ENCODE measurements around the gene ACTG2. TPM values are rescaled to one million over a fixed set of nuclear protein-coding genes. Genes with fewer than 3 reads are reported as not detected.
"Not testable (repeated sequence)": the region's sequence is repeated elsewhere in the genome, so short reads cannot be mapped to it uniquely, and the experiment has no call there.

Gene ACTG2
- polyA plus RNA-seq, 3 donors = not detected

GRCh38 chr2:73903313-73903712 lies 10.5 kb downstream of the ACTG2 start:
- Mint-ChIP-seq H3K4me3 (no peak overlapping the region), H3K9me3 (no peaks in the 10 kb centered on the region), H3K27me3 (ENCODE audit: low read depth in 3 of 3) (peaks cover 1 to 5% (median 1%) of the 10 kb centered on the region in 3 donors), H3K36me3 (no peaks in the 10 kb centered on the region), H3K27ac (no peak overlapping the region), H3K4me1 (peaks cover 15% of the 10 kb centered on the region)
- H3K36me3 ChIP-seq (replicated peaks in 1 of 2; ENCODE audit: control insufficient read depth in 1 of 2, insufficient read depth in 2 of 2, low read length in 2 of 2) = no peaks in the 10 kb centered on the region
- no peak overlapping the region for H2AFZ ChIP-seq (ENCODE audit: insufficient read depth, low read depth, low read length, poor library complexity, severe bottlenecking)
- WGBS (ENCODE audit: insufficient coverage) = no CpG with 5 or more reads among the region's 4 CpGs
- H3K9me3 ChIP-seq (replicated peaks in 1 of 2; ENCODE audit: control insufficient read depth in 1 of 2, insufficient read depth in 1 of 2, low read length in 2 of 2) = no peaks in the 10 kb centered on the region
- no peaks in the 10 kb centered on the region for H3K27me3 ChIP-seq (ENCODE audit: control insufficient read depth in 2 of 2, insufficient read depth in 2 of 2, low read length in 2 of 2)
- DNase-seq = no peak
- no peak overlapping the region for H3K27ac ChIP-seq (ENCODE audit: low read depth in 1 of 2, low read length in 2 of 2)
- no peak overlapping the region for H3K4me2 ChIP-seq (replicated peaks; ENCODE audit: extremely low read depth, low read length, poor library complexity, severe bottlenecking)
- intact Hi-C loops (cut with micrococcal nuclease) = no loop called here
- TF ChIP-seq CTCF (IDR thresholded peaks at IDR 0.05) = no peak
- no peaks in the 10 kb centered on the region for H4K20me1 ChIP-seq (ENCODE audit: insufficient read depth, low read length)
- H3K79me2 ChIP-seq (ENCODE audit: insufficient read depth, low read length) = no peaks in the 10 kb centered on the region
- peaks cover 13 to 14% of the 10 kb centered on the region in 2 donors for H3K4me1 ChIP-seq (ENCODE audit: control insufficient read depth in 1 of 2, insufficient read depth in 2 of 2, low read length in 2 of 2)
- H3K9ac ChIP-seq (ENCODE audit: insufficient read depth, low read length, poor library complexity, severe bottlenecking) = no peak overlapping the region
- no peak overlapping the region for H3K4me3 ChIP-seq (replicated peaks in 1 of 3; ENCODE audit: low read depth in 2 of 3, low read length in 3 of 3)

GRCh38 chr2:73903949-73904613 lies 11.3 kb downstream of the ACTG2 start:
- H3K4me2 ChIP-seq (replicated peaks; ENCODE audit: extremely low read depth, low read length, poor library complexity, severe bottlenecking); H3K36me3 ChIP-seq (replicated peaks in 1 of 2; ENCODE audit: control insufficient read depth in 1 of 2, insufficient read depth in 2 of 2, low read length in 2 of 2); DNase-seq; H3K9me3 ChIP-seq (replicated peaks in 1 of 2; ENCODE audit: control insufficient read depth in 1 of 2, insufficient read depth in 1 of 2, low read length in 2 of 2); H2AFZ ChIP-seq (ENCODE audit: insufficient read depth, low read depth, low read length, poor library complexity, severe bottlenecking); intact Hi-C loops (cut with micrococcal nuclease); H3K4me3 ChIP-seq (replicated peaks in 1 of 3; ENCODE audit: low read depth in 2 of 3, low read length in 3 of 3); H4K20me1 ChIP-seq (ENCODE audit: insufficient read depth, low read length); H3K9ac ChIP-seq (ENCODE audit: insufficient read depth, low read length, poor library complexity, severe bottlenecking); H3K9me3 Mint-ChIP-seq; H3K27ac Mint-ChIP-seq; H3K27ac ChIP-seq (ENCODE audit: low read depth in 1 of 2, low read length in 2 of 2); H3K27me3 ChIP-seq (ENCODE audit: control insufficient read depth in 2 of 2, insufficient read depth in 2 of 2, low read length in 2 of 2); H3K36me3 Mint-ChIP-seq; H3K79me2 ChIP-seq (ENCODE audit: insufficient read depth, low read length); H3K27me3 Mint-ChIP-seq (ENCODE audit: low read depth in 3 of 3): not testable (repeated sequence)
- Mint-ChIP-seq H3K4me1 (peaks cover 15% of the 10 kb centered on the region), H3K4me3 (peak overlapping the region in 1 of 2 donors; percentile 17)
- peaks cover 13 to 14% of the 10 kb centered on the region in 2 donors for H3K4me1 ChIP-seq (ENCODE audit: control insufficient read depth in 1 of 2, insufficient read depth in 2 of 2, low read length in 2 of 2)
- WGBS (ENCODE audit: insufficient coverage) = no CpG with 5 or more reads among the region's 5 CpGs

Measured in CD14-positive monocyte (primary cell).